HG02642 (cell line): Measurements from ENCODE around the gene FTO.

ENCODE experiments used
- ATAC-seq: cut with Tn5 transposase; IDR thresholded peaks from one replicate; pipeline ENCODE4 v1.9.1; 2021; ENCODE audit warnings: mild to moderate bottlenecking; ENCODE audit not compliant: unreplicated experiment, poor library complexity

Gene FTO

GRCh38 chr16:54062361-54063278 lies 358.7 kb downstream of the FTO start:
- no peak for ATAC-seq

- ATAC-seq, result no peak
Measured at GRCh38 chr16:54063279-54063773, 359.4 kb downstream of the FTO start.

- ATAC-seq, result no peak
Measured at GRCh38 chr16:54066451-54067105, 362.6 kb downstream of the FTO start.

GRCh38 chr16:54067322-54068065 lies 363.5 kb downstream of the FTO start:
- no peak for ATAC-seq

GRCh38 chr16:54068212-54068611 lies 364.3 kb downstream of the FTO start:
- ATAC-seq, result no peak

DNA sequence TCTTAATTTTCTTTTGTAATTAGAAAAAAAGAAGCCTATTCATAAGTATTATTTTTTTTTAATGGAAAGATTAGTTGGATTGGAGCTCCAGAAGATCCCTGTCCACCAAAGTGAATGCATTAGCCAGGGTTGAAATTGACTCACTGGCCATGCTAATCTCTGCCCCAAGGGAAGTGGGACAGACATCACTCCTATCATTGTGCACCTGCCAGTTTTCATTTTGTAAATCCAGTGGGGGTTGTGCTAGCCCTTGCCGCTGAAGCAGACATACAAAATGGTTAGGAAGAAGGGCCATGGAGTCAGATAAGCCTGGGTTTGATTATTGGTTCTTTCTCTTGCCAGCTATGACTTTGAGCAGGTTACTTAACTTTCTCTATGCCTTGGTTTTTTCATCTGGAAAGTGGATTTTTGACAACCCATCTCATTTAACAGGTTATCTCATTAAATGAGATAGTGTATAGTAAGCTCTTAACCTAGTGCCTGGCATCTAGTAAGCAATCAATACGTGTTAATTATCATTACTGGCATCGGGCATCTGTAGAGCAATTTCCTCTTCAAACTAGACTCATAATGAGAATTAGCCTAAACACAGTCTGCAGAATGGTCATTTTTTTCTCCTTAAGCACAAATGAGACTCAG lies 365.8 kb downstream of the FTO start:
- ATAC-seq, result no peak

DNA sequence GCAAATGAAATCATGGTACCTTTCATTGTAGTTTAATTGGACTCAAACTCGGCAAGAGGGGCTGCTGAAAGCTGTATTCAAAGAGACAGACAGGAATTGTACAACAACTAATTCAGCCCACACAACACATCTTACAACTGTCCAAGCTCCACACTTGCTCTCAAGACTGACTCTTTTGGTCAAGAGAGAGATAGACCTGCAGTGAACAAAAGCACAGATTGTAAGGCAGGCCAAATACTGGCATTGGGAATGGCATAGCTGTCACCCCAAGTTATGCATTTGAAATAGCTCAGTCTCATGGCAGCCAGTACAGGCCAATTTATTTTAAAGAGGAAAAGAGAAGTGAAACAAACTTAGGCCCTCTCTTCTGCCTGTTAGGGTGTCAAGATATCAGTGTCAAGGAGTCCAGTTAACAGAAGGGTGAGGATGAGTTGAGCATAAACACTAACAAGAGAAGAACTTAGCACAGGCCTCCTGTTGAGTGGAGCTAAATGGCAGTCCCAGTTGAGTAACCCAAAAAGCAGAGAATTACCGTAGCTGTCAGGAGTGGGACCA lies 366.9 kb downstream of the FTO start:
- no peak for ATAC-seq

- no peak for ATAC-seq
Measured at GRCh38 chr16:54071514-54071913, 367.6 kb downstream of the FTO start.

DNA sequence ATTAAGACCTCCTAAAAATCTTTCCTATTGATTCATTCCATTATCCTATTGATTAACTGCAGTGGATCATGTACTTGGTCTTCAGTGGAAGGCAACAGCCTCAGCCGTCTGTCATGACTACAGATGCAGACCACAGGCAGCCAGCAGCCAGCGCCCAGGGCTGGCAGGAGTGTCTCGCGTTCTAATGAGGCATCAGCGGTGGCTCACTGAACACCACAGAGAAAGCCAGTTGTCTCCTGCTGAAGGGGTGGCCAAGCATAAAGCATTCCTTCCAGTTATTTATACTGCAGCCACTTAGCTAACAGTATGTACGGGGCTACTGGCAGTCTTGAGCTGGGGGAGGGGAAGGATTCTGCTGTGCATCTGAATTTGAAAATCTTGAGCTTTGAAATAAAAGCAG lies 368.3 kb downstream of the FTO start:
- ATAC-seq, result no peak

DNA sequence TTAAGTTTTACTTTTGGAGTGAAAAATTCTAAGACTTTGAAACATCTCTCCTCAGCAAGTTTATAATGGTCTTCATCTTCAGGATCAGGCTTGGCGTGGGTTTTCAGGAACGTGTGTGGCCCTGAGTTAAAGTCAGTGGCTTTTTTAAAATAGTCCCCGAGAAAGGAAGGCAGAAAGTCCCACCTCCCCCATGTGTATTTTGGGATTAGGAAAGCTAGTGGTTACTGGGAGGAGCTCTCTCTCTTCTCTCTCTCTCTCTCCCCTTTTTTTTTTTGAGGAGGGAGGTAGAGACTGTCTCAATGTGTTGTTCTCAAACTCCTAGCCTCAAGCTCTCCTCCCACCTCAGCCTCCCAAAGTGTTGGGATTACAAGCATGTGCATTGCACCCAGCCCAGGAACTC lies 369.4 kb downstream of the FTO start:
- ATAC-seq, result no peak

DNA sequence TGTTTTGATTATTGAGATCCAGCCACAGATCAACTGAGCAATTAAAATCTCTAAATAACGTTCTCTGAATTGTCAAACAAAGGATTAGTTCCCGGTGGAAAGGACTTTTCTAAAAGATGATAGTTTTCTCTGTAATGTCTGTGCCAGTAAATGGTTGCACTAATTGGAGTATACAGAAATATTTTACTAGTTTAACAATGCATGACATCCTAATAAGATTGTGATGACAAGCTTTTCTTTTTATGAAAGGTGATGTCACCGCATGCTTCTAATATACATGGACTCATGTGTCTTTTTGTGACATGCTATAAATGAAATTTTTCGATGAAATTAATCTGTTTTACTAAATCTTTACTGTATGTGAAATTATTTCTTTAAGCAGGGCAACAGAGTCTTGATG lies 371.5 kb downstream of the FTO start:
- no peak for ATAC-seq

DNA sequence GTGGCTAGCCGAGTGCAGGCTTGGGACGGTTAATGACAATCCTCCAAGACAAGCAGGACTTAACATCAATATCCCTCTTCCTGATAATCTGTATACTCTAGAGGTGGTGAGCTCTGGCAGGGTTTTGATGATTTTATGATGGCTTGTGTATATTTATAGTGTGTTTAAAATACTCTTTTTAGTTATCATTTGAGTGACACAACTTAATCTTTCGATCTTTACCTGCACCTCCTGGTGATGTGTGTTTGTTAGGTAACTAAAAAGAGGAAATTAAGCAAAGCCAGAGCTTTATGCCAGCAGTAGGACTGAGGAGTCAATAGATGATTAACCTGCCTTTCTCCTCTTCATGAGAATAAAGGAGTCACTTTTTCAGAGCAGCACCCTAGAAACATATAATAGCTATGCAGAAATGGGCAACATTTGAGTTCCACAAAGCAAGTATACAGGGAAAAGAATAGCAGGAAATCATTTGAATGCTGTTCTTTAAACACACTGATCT lies 372.1 kb downstream of the FTO start:
- ATAC-seq, result no peak

DNA sequence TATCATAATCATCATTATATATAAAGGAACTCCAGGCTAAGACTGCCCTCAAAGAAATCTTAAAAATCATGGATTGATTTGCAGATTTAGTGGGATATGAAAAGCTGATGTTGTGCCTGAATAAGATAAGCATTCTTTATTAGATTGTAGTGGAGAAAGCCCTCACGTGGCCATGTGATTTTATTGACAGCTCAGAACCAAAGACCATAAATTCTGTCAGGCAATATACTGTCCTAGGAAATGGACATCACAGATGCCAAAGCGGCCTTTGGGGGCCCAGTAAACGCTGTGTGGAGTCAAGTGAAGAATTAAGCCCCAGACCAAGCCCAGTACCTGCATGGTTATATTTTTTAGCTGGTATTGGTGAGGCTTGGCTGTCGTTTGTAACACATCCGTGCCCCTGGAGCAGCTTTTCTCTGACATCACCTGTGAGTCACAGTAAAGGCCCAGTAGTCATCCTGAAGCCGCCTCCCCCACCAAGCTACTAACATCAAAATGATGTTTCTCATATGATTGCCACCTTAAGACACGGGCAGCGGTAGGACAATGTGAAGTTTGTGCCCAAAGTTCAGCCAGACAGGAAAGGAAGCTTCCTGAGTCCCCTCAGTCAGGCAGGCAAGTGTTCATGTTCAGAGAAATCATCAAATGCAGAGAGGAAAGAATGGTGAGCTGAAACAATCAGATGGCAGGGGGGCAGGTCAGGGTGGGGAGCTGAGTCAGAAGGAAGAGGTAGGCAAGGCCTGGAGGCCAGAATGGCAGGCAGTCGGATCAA lies 373.3 kb downstream of the FTO start:
- ATAC-seq, result no peak

GRCh38 chr16:54080524-54081008 lies 376.6 kb downstream of the FTO start:
- ATAC-seq, result no peak

- ATAC-seq, result no peak
Measured at GRCh38 chr16:54086791-54087190, 382.8 kb downstream of the FTO start.

DNA sequence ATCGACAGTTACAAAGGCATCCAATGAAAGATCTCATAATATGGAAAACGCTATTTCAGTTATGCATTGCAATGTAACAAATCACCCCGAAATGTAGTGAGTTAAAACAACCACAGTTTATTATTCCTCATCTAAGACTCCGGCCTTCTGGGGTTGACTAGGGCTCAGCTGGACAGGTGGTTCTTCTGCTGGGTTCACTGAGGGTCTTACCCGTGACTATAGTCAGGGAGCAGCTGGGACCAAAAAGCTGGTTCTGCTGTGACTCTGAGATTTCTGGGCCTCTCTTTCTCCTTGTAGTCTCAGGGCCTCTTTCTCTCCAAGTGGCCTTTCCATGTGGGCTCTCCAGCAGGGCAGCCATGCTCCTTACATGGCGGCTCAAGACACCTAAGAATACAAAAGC lies 386.6 kb downstream of the FTO start:
- ATAC-seq, result no peak

DNA sequence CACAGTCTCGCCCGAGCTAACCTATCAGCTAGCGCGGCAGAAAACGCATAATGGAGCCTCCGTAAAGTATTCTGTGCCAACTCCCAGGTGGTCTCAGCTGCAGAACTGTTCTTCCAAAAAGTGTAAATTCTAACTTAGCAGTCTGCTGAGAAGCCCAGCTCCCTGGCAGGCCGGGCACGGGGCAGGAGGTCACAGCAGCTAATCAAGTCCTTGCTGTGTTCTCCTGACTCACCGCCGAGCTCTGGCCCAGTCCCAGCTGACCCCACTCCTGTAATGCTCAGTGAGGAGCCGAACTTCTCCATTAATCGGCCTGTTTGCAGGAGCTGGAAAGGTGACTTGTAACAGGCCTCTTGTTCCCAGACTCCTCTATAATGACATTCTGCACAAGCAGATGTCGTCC lies 389.3 kb downstream of the FTO start:
- no peak for ATAC-seq

GRCh38 chr16:54094641-54095040 lies 390.7 kb downstream of the FTO start:
- ATAC-seq, result no peak

DNA sequence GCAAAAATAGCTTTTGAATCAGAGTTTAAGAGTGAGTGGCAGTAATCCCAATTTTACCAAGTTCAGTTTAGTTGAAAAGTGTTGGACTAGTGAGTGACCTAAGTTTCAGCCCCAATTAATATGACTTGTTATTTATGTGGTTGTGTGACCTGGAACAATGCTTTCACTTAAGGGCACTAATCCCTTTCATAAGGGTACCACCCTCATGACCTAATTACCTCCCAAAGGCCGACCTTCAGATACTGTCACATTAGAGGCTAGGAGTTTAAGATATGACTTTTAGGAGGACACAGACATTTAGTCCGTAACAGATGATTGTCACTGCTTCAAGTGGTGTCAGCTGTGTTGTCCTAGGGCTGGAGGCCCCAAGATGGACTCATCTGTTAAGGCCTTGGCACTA lies 392.7 kb downstream of the FTO start:
- no peak for ATAC-seq
